ENCODE measurements around the gene TEX12. TPM values are rescaled to one million over a fixed set of nuclear protein-coding genes. Genes with fewer than 3 reads are reported as not detected.

TEX12 gene
- total RNA-seq, 4 donors from 2014 or later = 1.1 to 1.2 TPM; not detected in 2

- 97% methylated on average over 23 of the region's 23 CpGs for WGBS
- H3K4me1 ChIP-seq = no peaks in the 10 kb centered on the region
- H3K36me3 ChIP-seq = peaks cover 3% of the 10 kb centered on the region
- no peaks in the 10 kb centered on the region for H3K9me3 ChIP-seq
- H3K4me3 ChIP-seq = no peak overlapping the region
- no peak for DNase-seq (ENCODE audit: low spot score in 2 of 2)
- no peak overlapping the region for H3K27ac ChIP-seq
- H3K27me3 ChIP-seq = no peaks in the 10 kb centered on the region
- no peak for TF ChIP-seq EP300 (IDR thresholded peaks at IDR 0.05)
- no peak for TF ChIP-seq POLR2A (IDR thresholded peaks at IDR 0.05)
- TF ChIP-seq, protein P1, sequence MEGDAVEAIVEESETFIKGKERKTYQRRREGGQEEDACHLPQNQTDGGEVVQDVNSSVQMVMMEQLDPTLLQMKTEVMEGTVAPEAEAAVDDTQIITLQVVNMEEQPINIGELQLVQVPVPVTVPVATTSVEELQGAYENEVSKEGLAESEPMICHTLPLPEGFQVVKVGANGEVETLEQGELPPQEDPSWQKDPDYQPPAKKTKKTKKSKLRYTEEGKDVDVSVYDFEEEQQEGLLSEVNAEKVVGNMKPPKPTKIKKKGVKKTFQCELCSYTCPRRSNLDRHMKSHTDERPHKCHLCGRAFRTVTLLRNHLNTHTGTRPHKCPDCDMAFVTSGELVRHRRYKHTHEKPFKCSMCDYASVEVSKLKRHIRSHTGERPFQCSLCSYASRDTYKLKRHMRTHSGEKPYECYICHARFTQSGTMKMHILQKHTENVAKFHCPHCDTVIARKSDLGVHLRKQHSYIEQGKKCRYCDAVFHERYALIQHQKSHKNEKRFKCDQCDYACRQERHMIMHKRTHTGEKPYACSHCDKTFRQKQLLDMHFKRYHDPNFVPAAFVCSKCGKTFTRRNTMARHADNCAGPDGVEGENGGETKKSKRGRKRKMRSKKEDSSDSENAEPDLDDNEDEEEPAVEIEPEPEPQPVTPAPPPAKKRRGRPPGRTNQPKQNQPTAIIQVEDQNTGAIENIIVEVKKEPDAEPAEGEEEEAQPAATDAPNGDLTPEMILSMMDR (IDR thresholded peaks at IDR 0.05) = no peak
- no peak for TF ChIP-seq POLR2AphosphoS5 (IDR thresholded peaks at IDR 0.05)
Observed at GRCh38 chr11:112206071-112206470, 38.9 kb downstream of the TEX12 start.

DNA sequence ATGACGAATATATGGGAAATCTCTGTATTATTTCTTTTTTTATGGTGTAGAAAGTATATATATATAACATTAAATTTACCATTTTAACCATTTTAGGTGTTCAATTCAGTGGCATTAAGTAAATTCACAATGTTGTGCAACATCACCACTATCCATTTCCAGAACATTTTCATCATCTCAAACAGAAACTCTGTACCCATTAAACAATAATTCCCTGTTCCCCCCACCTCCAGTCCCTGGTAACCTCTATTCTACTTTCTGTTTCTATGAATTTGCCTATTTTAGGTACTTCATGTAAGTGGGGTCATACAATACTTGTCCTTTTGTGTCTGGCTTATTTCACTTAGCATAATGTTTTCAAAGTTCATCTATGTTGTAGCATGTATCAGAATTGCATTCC is 43.7 kb downstream of the TEX12 start:
- peaks cover 3% of the 10 kb centered on the region for H3K36me3 ChIP-seq
- DNase-seq (ENCODE audit: low spot score in 2 of 2) = no peak
- WGBS = 87% methylated on average over 1 of the region's 1 CpG

GRCh38 chr11:112211536-112211935 is 44.4 kb downstream of the TEX12 start:
- 51% methylated on average over 2 of the region's 2 CpGs for WGBS
- Histone ChIP-seq H3K9me3 (no peaks in the 10 kb centered on the region), H3K4me3 (no peak overlapping the region), H3K27me3 (no peaks in the 10 kb centered on the region), H3K4me1 (no peaks in the 10 kb centered on the region), H3K27ac (no peak overlapping the region), H3K36me3 (no peaks in the 10 kb centered on the region)
- no peak for DNase-seq (ENCODE audit: low spot score in 2 of 2)
- TF ChIP-seq POLR2AphosphoS5 (IDR thresholded peaks at IDR 0.05) (no peak), EP300 (IDR thresholded peaks at IDR 0.05) (no peak), POLR2A (IDR thresholded peaks at IDR 0.05) (no peak)
- TF ChIP-seq, protein P1 (IDR thresholded peaks at IDR 0.05) = no peak

More for the DNA sequence above, 43.7 kb downstream of the TEX12 start:
- H3K9me3 ChIP-seq = no peaks in the 10 kb centered on the region
- TF ChIP-seq POLR2A (IDR thresholded peaks at IDR 0.05) (no peak), POLR2AphosphoS5 (IDR thresholded peaks at IDR 0.05) (no peak), EP300 (IDR thresholded peaks at IDR 0.05) (no peak)
- TF ChIP-seq, protein P1 (IDR thresholded peaks at IDR 0.05) = no peak
- no peaks in the 10 kb centered on the region for H3K4me1 ChIP-seq
- no peak overlapping the region for H3K4me3 ChIP-seq
- H3K27me3 ChIP-seq = no peaks in the 10 kb centered on the region
- no peak overlapping the region for H3K27ac ChIP-seq

- no peaks in the 10 kb centered on the region for H3K4me1 ChIP-seq
- no peaks in the 10 kb centered on the region for H3K36me3 ChIP-seq
- no peaks in the 10 kb centered on the region for H3K9me3 ChIP-seq
- no peak for DNase-seq (ENCODE audit: low spot score in 2 of 2)
- TF ChIP-seq, protein P1 (IDR thresholded peaks at IDR 0.05) = no peak
- TF ChIP-seq EP300 (IDR thresholded peaks at IDR 0.05) (no peak), POLR2A (IDR thresholded peaks at IDR 0.05) (no peak), POLR2AphosphoS5 (IDR thresholded peaks at IDR 0.05) (no peak)
- no peak overlapping the region for H3K4me3 ChIP-seq
- H3K27ac ChIP-seq = no peak overlapping the region
- no peaks in the 10 kb centered on the region for H3K27me3 ChIP-seq
- 65% methylated on average over 3 of the region's 3 CpGs for WGBS
Observed at GRCh38 chr11:112212290-112212689, 45.1 kb downstream of the TEX12 start.

- no peaks in the 10 kb centered on the region for H3K4me1 ChIP-seq
- no peak overlapping the region for H3K4me3 ChIP-seq
- no peak overlapping the region for H3K27ac ChIP-seq
- H3K9me3 ChIP-seq = no peaks in the 10 kb centered on the region
- H3K36me3 ChIP-seq = no peaks in the 10 kb centered on the region
- no peaks in the 10 kb centered on the region for H3K27me3 ChIP-seq
- DNase-seq (ENCODE audit: low spot score in 2 of 2) = no peak
- TF ChIP-seq POLR2AphosphoS5 (IDR thresholded peaks at IDR 0.05) (no peak), EP300 (IDR thresholded peaks at IDR 0.05) (no peak), POLR2A (IDR thresholded peaks at IDR 0.05) (no peak)
- TF ChIP-seq, protein P1 (IDR thresholded peaks at IDR 0.05) = no peak
Observed at GRCh38 chr11:112212710-112213109, 45.5 kb downstream of the TEX12 start.
